BE2C (cell line): ENCODE results near the gene BLNK.
"Not testable (repeated sequence)": the region's sequence is repeated elsewhere in the genome, so short reads cannot be mapped to it uniquely, and the experiment has no call there.

ENCODE experiments used
- DNase-seq: peaks from one replicate; pipeline ENCODE4 v3.0.0-alpha.2; 2020
- H3K27me3 ChIP-seq: fragments of 250-450 bp; sonication (Bioruptor Pico); 2 replicates; pipeline ENCODE4 v1.5.1; 2020; ENCODE audit warnings: mild to moderate bottlenecking
- H3K36me3 ChIP-seq: fragments of 250-450 bp; sonication (Bioruptor Pico); 2 replicates; pipeline ENCODE4 v1.5.1; 2020; ENCODE audit warnings: mild to moderate bottlenecking
- H3K4me1 ChIP-seq: fragments of 250-450 bp; sonication (Bioruptor Pico); 2 replicates; pipeline ENCODE4 v1.5.1; 2020
- H3K4me3 ChIP-seq: 2 replicates; pipeline ENCODE4 v1.5.1; 2011; ENCODE audit warnings: low read depth, low read length
- H3K9me3 ChIP-seq: fragments of 250-450 bp; sonication (Bioruptor Pico); 2 replicates; pipeline ENCODE4 v1.5.1; 2020
- CTCF ChIP-seq: IDR thresholded peaks from 2 replicates; pipeline ENCODE4 v1.5.1; 2012; ENCODE audit warnings: mild to moderate bottlenecking, low read depth, low read length

The BLNK gene

GRCh38 chr10:96211764-96212163, 59.6 kb downstream of the BLNK start:
- H3K9me3 ChIP-seq, result no peaks in the 10 kb centered on the region
- no peak for TF ChIP-seq CTCF
- no peak for DNase-seq
- H3K27me3 ChIP-seq, result peaks cover 11% of the 10 kb centered on the region
- no peaks in the 10 kb centered on the region for H3K36me3 ChIP-seq
- no peaks in the 10 kb centered on the region for H3K4me1 ChIP-seq
- H3K4me3 ChIP-seq, result no peak overlapping the region

GRCh38 chr10:96208946-96209345, 62.4 kb downstream of the BLNK start:
- Histone ChIP-seq H3K4me1 (no peaks in the 10 kb centered on the region), H3K27me3 (peaks cover 11% of the 10 kb centered on the region; the same call in 1 of the 2 replicates), H3K4me3 (no peak overlapping the region), H3K9me3 (no peaks in the 10 kb centered on the region), H3K36me3 (no peaks in the 10 kb centered on the region)
- TF ChIP-seq CTCF, result no peak
- DNase-seq, result no peak

GRCh38 chr10:96208271-96208670, 63.1 kb downstream of the BLNK start:
- no peak overlapping the region for H3K4me3 ChIP-seq
- H3K36me3 ChIP-seq, result no peaks in the 10 kb centered on the region
- no peaks in the 10 kb centered on the region for H3K4me1 ChIP-seq
- no peak for DNase-seq
- TF ChIP-seq CTCF, result no peak
- no peaks in the 10 kb centered on the region for H3K9me3 ChIP-seq
- peaks cover 11% of the 10 kb centered on the region; the same call in 1 of the 2 replicates for H3K27me3 ChIP-seq

- no peak for DNase-seq
- TF ChIP-seq CTCF, result no peak
- Histone ChIP-seq H3K9me3 (no peaks in the 10 kb centered on the region), H3K27me3 (0 out of 2 replicates have a peak, but pooled peaks cover 4% of the 10 kb centered on the region), H3K4me3 (no peak overlapping the region), H3K36me3 (no peaks in the 10 kb centered on the region), H3K4me1 (no peaks in the 10 kb centered on the region)
Observed at GRCh38 chr10:96205580-96205979, 65.8 kb downstream of the BLNK start.

GRCh38 chr10:96201525-96201924, 69.8 kb downstream of the BLNK start:
- Histone ChIP-seq H3K27me3 (no peaks in the 10 kb centered on the region), H3K4me1 (no peaks in the 10 kb centered on the region), H3K4me3 (no peak overlapping the region), H3K9me3 (no peaks in the 10 kb centered on the region), H3K36me3 (no peaks in the 10 kb centered on the region)
- no peak for TF ChIP-seq CTCF
- DNase-seq, result no peak

- H3K27me3 ChIP-seq, H3K4me1 ChIP-seq, H3K36me3 ChIP-seq, DNase-seq, H3K9me3 ChIP-seq, H3K4me3 ChIP-seq: not testable (repeated sequence)
Observed at GRCh38 chr10:96189505-96189904, 81.9 kb downstream of the BLNK start.

- DNase-seq, result no peak
- Histone ChIP-seq H3K9me3 (no peaks in the 10 kb centered on the region), H3K4me3 (no peak overlapping the region), H3K36me3 (no peaks in the 10 kb centered on the region), H3K27me3 (peaks cover 5% of the 10 kb centered on the region), H3K4me1 (no peaks in the 10 kb centered on the region)
- no peak for TF ChIP-seq CTCF
Observed at GRCh38 chr10:96188916-96189315, 82.5 kb downstream of the BLNK start.
